ENCODE measurements around the gene GPR132.
"Not testable (repeated sequence)": the region's sequence is repeated elsewhere in the genome, so short reads cannot be mapped to it uniquely, and the experiment has no call there.

Gene GPR132

GRCh38 chr14:105073720-105074600 lies 8.7 kb upstream of the GPR132 start:
- no peak for DNase-seq

GRCh38 chr14:105072892-105073719 lies 7.9 kb upstream of the GPR132 start:
- no peak for DNase-seq

- DNase-seq: no peak
Measured at GRCh38 chr14:105072381-105072861, 7.2 kb upstream of the GPR132 start.

GRCh38 chr14:105071942-105072341 lies 6.7 kb upstream of the GPR132 start:
- DNase-seq: no peak

GRCh38 chr14:105071326-105071725 lies 6.1 kb upstream of the GPR132 start:
- DNase-seq: no peak

- peak; percentile 32 for DNase-seq
Measured at GRCh38 chr14:105070760-105071137, 5.5 kb upstream of the GPR132 start.

GRCh38 chr14:105069871-105070759 lies 4.9 kb upstream of the GPR132 start:
- peak; percentile 92 for DNase-seq

GRCh38 chr14:105069522-105069870 lies 4.3 kb upstream of the GPR132 start:
- DNase-seq: no peak

- DNase-seq: no peak
Measured at GRCh38 chr14:105068818-105069217, 3.6 kb upstream of the GPR132 start.

GRCh38 chr14:105067969-105068301 lies 2.7 kb upstream of the GPR132 start:
- DNase-seq: no peak

GRCh38 chr14:105067140-105067968 lies 2.1 kb upstream of the GPR132 start:
- DNase-seq: peak; percentile 88

- no peak for DNase-seq
Measured at GRCh38 chr14:105066240-105067071, 1.2 kb upstream of the GPR132 start.

- DNase-seq: peak; percentile 63
Measured at GRCh38 chr14:105064721-105065143, 498 bp downstream of the GPR132 start.

GRCh38 chr14:105064001-105064400 lies 1.2 kb downstream of the GPR132 start:
- DNase-seq: no peak

GRCh38 chr14:105063506-105063905 lies 1.7 kb downstream of the GPR132 start:
- DNase-seq: not testable (repeated sequence)

GRCh38 chr14:105063056-105063455 lies 2.2 kb downstream of the GPR132 start:
- DNase-seq: no peak

GRCh38 chr14:105062048-105062433 lies 3.2 kb downstream of the GPR132 start:
- no peak for DNase-seq

GRCh38 chr14:105061428-105062047 lies 3.7 kb downstream of the GPR132 start:
- peak; percentile 57 for DNase-seq

- DNase-seq: peak; percentile 67
Measured at GRCh38 chr14:105060751-105061427, 4.3 kb downstream of the GPR132 start.

All from activated CD4-positive, alpha-beta T cell treated with anti-CD3 and anti-CD28 coated beads, Interleukin-2, Interleukin-6, amounts not matched to agents 100 ng/mL and 50 ng/mL, durations not matched to agents 16 hours and 8 hours (primary cell).